ENCODE data around the gene OFD1.

The OFD1 gene

DNA sequence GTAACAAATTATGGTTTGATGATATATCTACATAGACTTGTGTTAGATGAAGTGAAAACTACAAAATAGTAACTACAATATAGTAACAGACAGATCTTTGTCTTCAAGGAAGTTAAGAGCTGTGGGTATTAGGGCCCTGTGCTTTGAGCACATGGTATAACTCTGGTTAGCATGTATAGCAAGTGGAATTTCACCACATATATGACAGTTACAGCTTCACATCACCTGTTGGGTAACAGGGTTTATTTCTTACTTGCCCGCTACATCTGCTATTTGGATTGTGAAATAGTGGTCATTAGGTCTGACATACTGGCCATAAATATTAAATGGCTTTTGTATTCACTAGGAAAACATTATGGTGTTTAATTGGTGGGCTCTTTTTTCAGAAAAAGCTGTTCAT, 20.2 kb downstream of the OFD1 start:
- DNase-seq (ENCODE audit: low read depth), result no peak

DNA sequence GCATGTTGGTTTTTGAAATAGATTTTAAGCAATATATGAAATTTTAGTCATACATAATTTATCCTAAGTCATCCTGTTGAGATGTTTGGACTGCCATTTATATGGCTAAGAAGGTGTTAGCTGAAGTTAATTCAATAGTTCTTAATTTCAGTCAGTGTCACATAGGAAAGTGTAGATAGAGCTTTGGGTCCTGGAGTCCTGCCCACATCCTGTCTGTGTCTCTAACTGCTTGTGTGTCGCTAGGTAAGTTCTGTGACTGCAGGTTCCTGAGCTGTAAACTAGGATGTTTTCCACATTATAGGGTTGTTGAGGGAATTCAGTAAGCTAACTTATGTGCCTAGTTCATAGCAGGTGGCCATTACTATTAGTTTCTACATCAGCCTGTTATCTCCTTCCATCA, 20.7 kb downstream of the OFD1 start:
- no peak for DNase-seq (ENCODE audit: low read depth)

DNA sequence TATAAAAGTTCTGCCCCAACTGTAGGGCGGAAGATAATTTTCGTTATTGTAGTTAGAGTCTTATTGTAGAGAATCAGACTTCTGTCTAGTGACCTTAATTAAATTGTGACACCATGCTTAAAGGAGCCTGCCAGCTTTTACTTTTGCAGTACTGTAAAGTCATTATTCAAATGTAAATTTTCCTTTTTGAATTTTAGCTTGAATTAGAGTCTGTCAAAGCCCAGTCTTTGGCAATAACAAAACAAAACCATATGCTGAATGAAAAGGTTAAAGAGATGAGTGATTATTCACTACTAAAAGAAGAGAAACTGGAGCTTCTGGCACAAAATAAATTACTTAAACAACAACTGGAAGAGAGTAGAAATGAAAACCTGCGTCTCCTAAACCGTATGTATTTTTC, 21.8 kb downstream of the OFD1 start:
- no peak for DNase-seq (ENCODE audit: low read depth)

DNA sequence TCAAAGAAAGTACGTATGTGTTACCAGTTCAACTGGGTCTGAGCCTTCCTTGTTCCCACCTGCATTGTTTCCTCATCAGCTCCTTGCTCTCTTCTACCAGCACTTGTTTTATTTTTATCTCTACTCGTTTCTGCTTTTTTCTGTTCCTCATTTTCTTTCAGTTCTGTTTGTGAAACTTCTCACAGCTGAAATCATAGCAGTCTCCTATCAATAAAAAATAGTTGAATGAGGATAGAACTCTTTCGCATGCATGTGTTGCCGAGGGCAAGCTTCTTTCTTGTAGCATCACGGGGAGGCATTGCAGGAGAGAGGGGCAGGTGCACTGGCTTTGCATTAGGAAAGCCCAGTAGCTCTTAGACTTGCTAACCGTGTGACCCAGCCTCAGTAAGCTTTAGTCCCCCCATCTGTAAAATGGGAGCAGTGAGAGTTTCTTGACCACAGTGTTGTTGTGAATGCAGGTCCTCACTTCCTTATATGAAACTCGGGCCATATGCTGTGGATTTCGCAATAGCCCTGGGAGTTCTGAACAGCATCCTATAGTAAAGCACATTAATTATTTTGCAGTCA, 24.7 kb downstream of the OFD1 start:
- DNase-seq (ENCODE audit: low read depth), result no peak

DNA sequence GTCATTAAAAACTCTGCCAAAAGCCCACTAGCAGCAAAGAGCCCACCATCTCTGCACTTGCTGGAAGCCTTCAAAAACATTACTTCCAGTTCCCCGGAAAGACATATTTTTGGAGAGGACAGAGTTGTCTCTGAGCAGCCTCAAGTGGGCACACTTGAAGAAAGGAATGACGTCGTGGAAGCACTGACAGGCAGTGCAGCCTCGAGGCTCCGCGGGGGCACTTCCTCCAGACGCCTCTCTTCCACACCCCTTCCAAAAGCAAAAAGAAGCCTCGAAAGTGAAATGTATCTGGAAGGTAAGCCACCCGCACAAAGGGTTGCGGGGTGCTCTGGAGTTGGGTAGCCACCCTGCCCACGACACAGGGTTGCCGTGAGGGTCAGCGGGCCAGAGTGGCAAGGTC, 25.9 kb downstream of the OFD1 start:
- DNase-seq (ENCODE audit: low read depth), result no peak

DNA sequence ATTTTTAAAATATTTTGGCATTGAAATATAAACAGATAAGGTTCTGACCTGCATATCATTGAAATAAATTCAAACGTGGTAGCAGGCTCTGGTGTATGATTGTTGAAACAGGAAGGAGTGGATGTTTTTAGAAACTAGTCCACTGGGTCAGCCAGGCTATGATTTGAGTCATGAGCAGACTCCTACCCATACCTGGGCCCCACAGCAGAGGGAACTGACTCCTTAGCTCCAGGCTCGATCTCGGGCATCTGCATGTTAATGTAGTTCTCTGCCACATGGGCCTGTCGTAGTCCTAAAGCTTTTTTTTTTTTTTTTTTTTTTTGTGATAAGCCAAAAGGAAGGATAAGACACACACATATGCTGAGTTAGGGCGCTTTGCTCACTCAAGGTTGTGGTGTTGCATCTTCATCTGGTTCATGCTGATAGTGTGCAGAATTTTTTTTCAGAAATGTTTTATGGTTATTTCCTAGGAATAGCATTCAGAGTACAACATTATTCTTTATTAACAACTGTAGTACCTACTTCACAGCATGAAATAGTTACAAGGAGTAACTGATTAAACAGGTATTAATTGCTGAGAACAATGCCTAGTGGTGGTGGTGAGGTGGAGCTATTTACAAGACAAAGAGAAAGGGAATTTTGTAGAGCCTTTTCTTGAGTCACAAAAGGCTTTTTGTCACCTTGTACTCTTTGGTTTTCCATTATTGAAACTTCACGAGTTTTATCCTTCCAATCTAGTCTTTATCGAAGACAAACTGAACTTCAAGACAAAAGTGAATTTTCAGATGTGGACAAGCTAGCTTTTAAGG, 27.3 kb downstream of the OFD1 start:
- DNase-seq (ENCODE audit: low read depth), result no peak

DNA sequence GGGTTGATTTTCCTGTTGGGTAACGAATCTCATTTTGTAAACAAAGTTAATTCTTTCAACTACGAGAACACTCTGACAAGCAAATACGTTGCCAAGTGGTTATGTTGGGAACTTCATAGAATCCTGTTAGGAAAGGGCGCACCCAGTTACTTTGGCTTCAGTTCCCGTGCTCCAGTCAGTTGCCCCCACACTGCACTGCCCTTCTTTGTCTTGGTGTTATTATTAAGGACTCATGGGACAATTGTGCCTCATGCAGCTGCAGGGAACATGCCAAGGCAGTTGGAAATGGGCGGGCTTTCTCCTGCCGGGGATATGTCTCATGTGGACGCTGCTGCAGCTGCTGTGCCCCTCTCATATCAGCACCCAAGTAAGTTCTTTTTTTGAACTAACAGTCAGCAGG, 28.9 kb downstream of the OFD1 start:
- no peak for DNase-seq (ENCODE audit: low read depth)

DNA sequence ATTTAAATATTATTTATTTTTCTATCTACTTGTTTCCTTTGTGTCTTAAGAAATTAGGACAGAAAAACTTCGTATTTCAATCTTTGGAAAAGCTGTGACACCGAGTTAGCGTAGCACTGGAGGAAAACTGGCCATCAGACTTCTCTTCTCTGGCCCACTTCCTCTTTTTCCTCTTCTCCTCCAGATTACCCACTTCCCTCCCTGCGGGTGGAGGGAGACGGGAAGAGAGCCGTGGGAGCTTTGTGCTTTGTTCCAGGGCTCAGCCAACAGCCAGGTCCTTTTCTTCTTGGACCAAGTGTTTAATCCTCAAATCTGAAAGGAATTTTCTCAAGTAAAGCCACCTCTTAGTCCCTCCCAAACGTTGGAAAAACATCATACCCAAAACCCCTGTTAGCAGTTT, 29.7 kb downstream of the OFD1 start:
- no peak for DNase-seq (ENCODE audit: low read depth)

DNA sequence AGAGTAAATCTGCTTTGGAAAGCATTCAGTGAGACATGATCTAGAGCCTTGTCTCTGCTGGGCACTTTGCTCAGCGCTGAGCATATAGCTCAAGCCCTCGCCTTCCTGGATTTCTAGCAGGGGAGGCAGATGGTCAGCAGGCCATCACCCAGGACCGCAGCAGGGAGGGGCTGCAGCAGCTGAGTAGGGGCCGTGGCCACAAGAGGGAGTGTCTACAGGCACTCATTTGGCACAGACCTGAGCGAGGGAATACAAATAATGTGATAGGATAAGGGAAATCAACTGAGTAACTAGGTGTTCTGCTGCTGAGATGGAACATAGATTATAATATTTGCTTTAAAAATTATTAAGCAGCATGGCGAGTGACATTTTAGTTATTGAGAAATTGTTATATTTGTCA, 30.2 kb downstream of the OFD1 start:
- no peak for DNase-seq (ENCODE audit: low read depth)

DNA sequence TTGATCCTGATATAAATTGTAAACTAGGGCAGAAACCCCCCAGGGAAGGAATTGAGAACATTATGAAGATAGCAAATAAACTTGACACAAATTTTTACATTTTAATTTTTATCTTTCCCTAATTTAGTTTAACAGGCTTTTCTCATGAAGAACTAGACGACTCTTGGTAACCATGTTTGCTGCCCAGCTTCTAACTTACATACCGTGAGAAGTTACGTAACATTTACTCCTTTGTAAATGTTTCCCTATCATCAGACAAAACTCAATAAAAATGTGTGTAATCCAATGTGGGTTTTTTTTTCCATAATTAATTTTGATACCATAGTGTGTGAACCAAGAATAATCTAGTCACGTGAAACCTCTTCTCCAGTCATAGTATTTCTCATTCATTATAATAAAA, 34.4 kb downstream of the OFD1 start:
- no peak for DNase-seq (ENCODE audit: low read depth)

DNA sequence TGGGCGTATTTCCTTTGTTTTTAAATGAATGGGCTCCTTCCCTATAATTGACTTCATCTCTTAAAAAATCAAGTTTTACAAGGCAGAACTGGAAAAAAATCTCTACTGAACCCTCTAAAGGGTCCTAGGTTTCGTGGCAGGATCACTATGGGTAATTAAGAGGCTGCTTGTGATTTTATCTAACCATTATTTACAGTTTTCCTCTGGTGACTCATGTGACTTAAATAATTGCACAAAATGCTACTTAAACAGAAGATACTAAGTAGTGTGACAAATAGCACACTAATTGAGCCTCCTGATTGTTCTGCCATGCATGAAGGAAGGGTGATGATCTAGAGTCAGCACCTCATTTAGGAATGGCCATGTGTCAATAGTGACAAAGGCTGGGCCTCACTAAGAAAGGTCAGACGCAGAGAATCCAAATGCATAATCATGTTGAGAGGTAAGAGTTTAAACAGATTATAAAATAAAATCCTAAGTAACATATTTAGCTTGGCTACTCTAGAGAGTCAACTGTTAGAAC, 35.5 kb downstream of the OFD1 start:
- no peak for DNase-seq (ENCODE audit: low read depth)

DNA sequence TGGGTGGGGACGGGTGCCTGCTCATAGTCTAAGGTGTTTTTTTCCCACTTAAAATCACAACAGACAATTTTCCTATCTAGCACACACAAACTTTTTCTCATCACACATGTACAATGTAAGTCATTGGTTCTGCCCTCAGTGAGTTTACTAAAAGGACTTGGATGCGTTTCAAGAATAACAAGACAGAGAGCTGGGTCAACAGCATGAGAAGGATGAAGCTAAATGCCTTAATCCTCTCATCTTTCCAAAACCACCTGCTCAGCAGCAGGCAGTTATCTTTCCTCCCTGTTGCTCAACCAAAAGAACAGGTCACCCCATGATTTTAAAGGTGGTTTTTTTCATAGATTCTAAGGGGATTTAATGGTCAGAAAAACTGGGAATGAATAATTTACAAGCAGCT, 40.1 kb downstream of the OFD1 start:
- DNase-seq (ENCODE audit: low read depth), result no peak

DNA sequence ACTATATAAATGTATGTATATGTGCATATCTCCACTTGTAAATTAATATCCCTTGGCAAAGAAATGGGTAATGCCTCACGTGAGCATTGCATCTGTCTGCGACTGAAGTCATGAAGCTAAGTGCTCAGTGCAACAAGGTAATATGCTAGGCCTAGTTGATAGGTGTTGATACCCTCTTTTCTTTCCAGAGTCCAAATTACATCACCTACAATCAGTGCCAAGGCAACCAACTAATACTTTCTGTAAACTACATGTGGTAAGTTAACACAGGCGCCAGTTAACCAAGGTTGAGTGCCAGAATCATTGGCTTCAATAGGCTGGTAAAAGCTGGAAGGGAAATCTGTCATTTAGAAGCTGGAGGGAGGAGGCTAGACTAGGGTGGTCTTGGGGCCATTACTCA, 41.3 kb downstream of the OFD1 start:
- no peak for DNase-seq (ENCODE audit: low read depth)

DNA sequence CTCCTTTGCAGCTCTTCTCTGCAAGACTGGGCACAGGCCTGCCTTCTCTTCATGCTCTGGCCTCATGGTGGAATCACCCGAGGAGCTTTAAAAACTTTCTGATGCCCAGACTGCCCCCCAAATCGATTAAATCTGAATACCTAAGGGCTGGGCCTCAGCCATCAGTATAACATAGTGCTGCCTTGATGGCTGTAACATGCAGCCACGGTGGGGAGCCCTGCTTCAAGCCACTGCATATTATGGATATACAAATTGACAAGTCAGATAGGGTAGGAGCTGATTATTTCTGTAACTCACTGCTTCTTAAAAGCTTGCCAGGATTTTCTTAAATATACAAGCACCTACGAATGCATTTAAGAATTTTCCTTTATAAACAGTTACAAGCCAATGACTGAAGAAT, 41.8 kb downstream of the OFD1 start:
- no peak for DNase-seq (ENCODE audit: low read depth)

DNA sequence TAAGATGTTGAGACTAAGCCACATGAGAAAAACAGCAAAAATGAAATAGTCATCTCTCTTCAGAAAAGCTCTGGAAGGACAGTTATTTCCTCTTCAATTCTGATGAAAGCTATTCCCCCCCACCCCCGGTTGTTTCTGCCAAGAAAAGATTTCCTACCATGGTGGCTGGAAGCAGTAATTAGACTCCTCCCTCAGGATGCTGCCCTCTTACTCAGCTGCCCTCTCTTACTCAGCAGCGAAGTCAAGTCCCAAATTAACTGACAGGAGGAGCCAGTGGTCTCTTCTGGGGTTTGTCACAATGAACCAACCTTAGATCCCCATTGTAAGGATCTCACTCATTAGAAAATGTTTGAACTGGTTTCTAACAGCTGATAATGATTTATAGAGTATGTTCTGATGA, 44.4 kb downstream of the OFD1 start:
- no peak for DNase-seq (ENCODE audit: low read depth)

DNA sequence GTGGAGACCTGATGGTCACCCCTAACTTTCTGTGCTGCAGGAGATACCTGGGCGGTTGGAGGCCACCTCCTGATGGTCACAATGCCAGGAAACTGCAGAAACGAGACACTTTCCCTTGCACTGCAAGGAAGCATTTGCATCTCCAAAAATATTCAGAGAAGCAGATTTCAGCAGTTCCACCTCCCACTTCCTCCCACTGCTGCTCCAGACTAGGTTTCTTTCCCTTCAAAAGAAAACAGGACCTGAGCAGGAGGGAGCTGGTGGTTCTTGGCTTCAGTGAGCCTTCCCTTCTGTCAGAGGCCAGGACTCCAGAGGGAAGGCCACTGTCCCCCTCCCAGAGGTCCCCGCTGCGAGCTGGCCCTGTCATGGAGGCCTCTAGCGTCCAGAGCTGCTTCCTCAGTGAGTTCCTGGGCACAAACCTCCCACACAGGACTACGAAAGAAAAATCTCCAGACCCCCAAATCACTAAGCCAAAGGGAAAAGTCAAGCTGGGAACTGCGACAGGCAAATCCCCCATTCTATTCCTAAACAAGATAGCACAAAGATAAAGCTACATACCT, 46.4 kb downstream of the OFD1 start:
- no peak for DNase-seq (ENCODE audit: low read depth)

DNA sequence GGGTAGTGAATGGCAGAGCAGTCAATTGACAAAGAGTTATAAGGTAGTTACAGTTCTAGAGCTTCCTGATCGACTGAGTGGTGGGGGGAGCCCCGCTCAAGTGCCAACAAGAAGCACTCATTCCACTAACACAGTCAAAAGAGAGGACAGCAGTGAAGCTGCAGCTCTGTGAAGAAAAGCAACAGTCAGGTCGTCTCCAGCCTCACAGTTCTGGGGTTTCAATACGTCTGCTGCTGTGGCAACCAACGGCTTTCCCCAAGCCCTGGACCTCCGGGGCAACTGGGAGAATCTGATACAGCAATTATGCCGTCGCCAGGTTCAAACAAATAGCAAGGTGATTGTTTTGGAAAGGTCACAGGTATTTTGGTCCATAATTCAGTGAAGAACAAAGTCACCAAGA, 51.5 kb downstream of the OFD1 start:
- DNase-seq (ENCODE audit: low read depth), result no peak

DNA sequence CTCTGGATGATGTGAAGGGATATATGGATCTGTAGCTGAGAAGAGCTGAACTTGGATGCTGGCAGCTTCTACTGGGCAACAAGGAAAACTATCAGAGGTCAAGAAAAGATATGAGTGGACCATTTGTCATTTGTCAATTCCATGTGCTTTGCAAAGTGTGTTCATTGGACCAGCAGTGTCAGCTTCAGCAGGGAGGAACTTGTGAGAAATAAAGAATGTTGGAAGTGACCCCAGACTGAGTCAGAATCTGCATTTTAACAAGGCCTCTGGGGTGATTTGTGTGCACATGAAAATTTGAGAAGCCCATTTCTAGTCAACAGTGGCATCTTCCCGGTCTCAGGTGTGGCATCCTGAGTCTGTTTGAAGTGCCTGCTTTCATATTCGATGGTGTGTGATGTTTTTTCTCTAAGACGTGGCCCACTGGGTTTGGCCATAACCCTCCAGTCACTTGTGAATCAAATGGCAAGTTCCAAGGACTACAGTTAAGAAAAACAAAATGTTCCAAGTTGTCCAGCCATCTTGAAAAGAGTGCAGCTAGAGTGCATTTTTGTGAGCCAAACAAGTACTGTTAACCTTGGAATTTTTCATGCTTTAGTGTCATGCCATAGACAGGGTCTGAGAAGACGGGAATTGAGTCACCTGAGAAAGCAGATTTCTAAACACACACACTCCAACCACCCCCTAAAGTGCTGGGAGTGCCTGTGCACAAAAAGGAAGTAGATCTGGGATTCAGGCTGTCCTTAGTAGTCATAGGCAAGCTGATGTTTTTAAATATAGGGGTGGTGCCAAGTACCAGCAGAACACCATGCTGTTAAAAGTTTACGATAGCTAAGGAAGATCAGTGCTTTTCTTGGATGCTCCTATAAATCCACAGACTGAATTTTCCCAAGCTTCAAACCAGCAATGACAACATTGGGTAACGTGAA, 55.9 kb downstream of the OFD1 start:
- no peak for DNase-seq (ENCODE audit: low read depth)

DNA sequence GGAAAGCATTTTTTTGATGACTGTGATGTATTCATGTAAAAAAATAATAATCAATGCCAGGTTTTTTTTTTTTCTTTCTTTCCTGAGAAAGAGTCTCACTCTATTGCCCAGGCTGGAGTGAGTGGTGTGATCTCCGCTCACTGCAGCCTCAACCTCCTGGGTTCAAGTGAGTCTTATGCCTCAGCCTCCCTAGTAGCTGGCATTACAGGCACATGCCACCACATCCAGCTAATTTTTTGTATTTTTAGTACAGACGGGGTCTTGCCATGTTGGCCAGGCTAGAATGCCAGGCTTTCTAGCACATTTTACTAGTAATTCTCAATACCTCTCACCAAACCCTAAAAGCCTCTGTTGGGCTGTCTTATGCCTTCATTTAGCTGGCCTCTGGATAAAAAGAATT, 56.6 kb downstream of the OFD1 start:
- DNase-seq (ENCODE audit: low read depth), result no peak

DNA sequence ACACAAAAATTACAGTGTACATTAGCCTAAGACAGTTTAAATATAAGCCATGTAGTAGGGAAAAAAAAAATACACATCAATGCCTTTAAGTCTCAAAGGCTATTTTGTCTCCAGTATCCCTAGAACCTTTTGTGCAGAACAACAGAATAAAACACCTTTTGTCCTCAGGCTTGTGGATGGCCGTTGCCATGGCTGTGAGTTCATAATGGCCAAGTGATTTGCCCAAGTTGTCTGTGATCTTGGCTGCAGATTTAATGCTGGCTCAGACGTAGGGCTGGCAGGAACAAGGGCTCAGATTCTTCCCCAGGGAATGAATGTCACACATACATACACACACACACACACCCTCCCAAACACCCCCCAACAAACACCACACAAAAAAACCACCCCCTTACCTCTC, 57.0 kb downstream of the OFD1 start:
- DNase-seq (ENCODE audit: low read depth), result no peak

DNA sequence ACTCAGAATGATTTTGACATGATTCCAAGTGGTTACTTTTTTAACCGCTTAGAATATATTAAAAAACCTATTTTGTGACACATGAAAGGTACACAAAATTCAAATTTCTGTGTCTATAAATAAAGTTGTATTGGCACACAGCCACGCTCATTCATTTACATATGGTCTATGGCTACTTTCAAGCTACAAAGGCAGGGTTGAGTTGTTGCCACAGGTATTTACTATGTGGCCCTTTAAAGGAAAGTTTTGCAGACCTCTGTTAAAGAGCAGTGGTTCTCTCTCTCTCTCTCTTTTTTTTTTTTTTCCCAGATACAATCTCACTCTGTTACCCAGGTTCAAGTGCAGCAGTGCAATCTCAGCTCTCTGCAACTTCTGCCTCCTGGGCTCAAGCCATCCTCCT, 59.3 kb downstream of the OFD1 start:
- no peak for DNase-seq (ENCODE audit: low read depth)

DNA sequence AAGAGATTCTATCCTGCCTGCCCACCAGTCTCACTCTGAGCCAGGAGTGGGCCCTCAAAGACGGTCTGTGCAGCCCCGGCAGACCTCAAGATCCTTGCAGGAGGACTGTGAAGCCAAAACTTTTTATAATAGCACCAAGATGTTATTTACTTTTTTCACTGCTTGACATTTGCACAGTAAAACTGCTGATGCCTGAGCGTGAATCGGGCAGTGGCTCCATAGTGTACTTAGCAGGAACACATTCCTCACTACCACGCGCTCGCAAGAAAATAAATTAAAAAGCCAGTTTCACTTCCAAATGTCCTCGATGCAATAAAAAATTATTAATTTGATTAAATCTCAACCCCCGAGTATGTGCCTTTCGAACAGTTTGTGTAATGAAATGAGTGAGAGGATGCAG, 59.9 kb downstream of the OFD1 start:
- no peak for DNase-seq (ENCODE audit: low read depth)

DNA sequence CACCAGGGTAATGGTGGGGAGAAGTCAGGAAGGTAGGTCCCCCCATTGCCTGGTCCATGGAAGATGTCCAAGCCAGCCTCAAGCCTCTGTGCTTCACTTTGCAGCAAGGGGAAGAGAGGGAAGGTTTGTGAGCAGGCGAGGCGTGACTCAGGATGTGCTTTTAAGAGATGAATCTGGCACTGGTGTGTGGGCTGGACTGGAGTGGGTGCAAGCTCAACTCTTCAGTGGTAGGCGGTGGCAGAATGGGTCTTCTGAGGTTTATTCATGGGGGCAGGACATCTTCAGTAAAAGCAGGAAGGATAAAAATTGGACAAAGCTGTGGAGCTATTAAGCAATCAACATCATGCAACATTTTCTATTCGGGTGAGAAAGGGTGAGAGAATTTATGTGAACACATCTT, 63.0 kb downstream of the OFD1 start:
- DNase-seq (ENCODE audit: low read depth), result no peak
